ENCODE measurements around the gene UMOD. TPM values are rescaled to one million over a fixed set of nuclear protein-coding genes. Genes with fewer than 3 reads are reported as not detected.

Gene UMOD
- total RNA-seq, 1 experiment from 2014 or later, result not detected

GRCh38 chr16:20298452-20298851 lies 54.1 kb downstream of the UMOD start:
- ChIA-PET POLR2A (ENCODE audit: unreplicated experiment) (no interaction called here), CTCF (no interaction called here)
- H3K27me3 ChIP-seq (ENCODE audit: low read length), result no peaks in the 10 kb centered on the region
- no peaks in the 10 kb centered on the region for H4K20me1 ChIP-seq (ENCODE audit: low read length)
- intact Hi-C loops (cut with micrococcal nuclease), result no loop called here
- no peaks in the 10 kb centered on the region for H3K4me1 ChIP-seq (ENCODE audit: insufficient read depth, low read length)
- TF ChIP-seq CTCF (conservative IDR thresholded peaks at IDR 0.05; ENCODE audit: low read depth, low read length), result no peak
- no peak for TF ChIP-seq EZH2 (IDR thresholded peaks at IDR 0.05; ENCODE audit: low read length, unreplicated experiment)
- no peak for TF ChIP-seq EZH2phosphoT487 (IDR thresholded peaks at IDR 0.05; ENCODE audit: borderline replicate concordance, low read length)
- no peak overlapping the region for H3K4me3 ChIP-seq (ENCODE audit: low read length)
- no peak overlapping the region for H3K4me2 ChIP-seq (ENCODE audit: low read length)
- H3K9me2 ChIP-seq (replicated peaks; ENCODE audit: low read length), result no peaks in the 10 kb centered on the region
- H3K9me3 ChIP-seq (ENCODE audit: low read length), result no peaks in the 10 kb centered on the region
- no peaks in the 10 kb centered on the region for H3K79me2 ChIP-seq (ENCODE audit: low read length)
- no peaks in the 10 kb centered on the region for H3K36me3 ChIP-seq (ENCODE audit: low read depth, low read length)
- no TSS peak for BruUV-seq (replicated peaks)
- no peaks in the 10 kb centered on the region for H3F3A ChIP-seq (ENCODE audit: low read length, unreplicated experiment)
- H2AFZ ChIP-seq (ENCODE audit: low read length), result no peak overlapping the region
- no peak overlapping the region for H3K27ac ChIP-seq (ENCODE audit: low read length)
- DNase-seq (no peak), ATAC-seq (no peak)
- H3K9ac ChIP-seq (ENCODE audit: low read length), result no peak overlapping the region

DNA sequence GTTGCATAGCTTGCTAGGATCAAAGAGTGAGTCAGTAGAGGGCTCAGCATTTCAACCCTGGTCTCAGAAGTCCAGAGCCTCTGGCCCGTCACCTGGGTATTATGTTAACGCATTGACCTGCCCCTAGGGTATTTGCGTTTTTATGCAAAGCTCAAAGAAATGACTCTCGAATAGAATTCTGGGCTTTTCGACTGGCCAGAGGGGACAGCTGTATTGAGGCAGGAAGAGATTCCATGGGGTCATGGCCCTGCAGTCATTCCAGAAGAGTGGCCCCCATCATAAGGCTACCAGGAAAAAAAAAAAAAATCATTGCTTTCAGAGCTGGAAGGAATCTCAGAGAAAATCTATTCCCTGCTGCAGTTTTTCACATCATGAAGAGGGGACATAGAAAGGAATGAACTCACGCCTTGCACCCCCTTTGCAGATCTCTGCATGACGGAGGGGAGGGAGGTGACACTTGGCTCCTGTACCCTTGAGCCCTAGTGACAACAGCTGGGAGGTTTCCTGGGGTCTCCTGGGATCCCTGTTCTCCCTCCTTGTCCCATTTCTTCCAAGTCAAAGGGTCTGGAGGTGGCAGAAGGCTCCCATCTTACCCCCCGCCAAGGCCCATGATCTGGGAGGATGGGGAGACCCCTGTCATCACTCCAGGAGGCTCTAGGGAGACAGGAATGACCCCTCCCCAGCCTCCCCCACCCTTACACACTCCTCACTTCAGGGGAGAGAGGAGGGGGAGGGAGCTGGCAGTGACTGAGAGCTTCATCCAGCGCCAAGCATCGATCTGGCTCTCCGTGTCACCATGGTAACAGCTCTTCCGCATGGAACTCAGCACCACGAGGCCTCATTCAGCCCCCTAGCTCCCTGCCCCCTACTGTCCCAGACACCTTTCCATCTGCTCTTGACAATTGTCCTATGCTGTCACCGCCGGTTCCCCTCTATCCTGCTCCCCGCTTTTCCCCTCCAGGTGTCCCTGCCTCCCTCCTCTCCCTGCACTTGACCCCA lies 61.0 kb downstream of the UMOD start:
- intact Hi-C loops (cut with micrococcal nuclease), result no loop called here
- no peaks in the 10 kb centered on the region for H3K36me3 ChIP-seq (ENCODE audit: low read depth, low read length)
- H4K20me1 ChIP-seq (ENCODE audit: low read length), result no peaks in the 10 kb centered on the region
- no peak for DNase-seq
- no peak overlapping the region for H3K4me3 ChIP-seq (ENCODE audit: low read length)
- no peak overlapping the region for H2AFZ ChIP-seq (ENCODE audit: low read length)
- no peaks in the 10 kb centered on the region for H3K4me1 ChIP-seq (ENCODE audit: insufficient read depth, low read length)
- no TSS peak for BruUV-seq (replicated peaks)
- H3K9me3 ChIP-seq (ENCODE audit: low read length), result no peaks in the 10 kb centered on the region
- H3K27ac ChIP-seq (ENCODE audit: low read length), result no peak overlapping the region
- CTCF ChIA-PET, result no interaction called here
- TF ChIP-seq EZH2phosphoT487 (IDR thresholded peaks at IDR 0.05; ENCODE audit: borderline replicate concordance, low read length) (no peak), EZH2 (IDR thresholded peaks at IDR 0.05; ENCODE audit: low read length, unreplicated experiment) (no peak), CTCF (conservative IDR thresholded peaks at IDR 0.05; ENCODE audit: low read depth, low read length) (no peak)
- H3F3A ChIP-seq (ENCODE audit: low read length, unreplicated experiment), result no peaks in the 10 kb centered on the region
- POLR2A ChIA-PET (ENCODE audit: unreplicated experiment), result no interaction called here
- H3K9ac ChIP-seq (ENCODE audit: low read length), result no peak overlapping the region
- 0 out of 2 replicates have a peak, but pooled peaks cover 3% of the 10 kb centered on the region for H3K27me3 ChIP-seq (ENCODE audit: low read length)
- ATAC-seq, result no peak
- H3K9me2 ChIP-seq (replicated peaks; ENCODE audit: low read length), result no peaks in the 10 kb centered on the region
- H3K4me2 ChIP-seq (ENCODE audit: low read length), result no peak overlapping the region
- H3K79me2 ChIP-seq (ENCODE audit: low read length), result no peaks in the 10 kb centered on the region

- no peak overlapping the region for H3K4me2 ChIP-seq (ENCODE audit: low read length)
- H3K9me3 ChIP-seq (ENCODE audit: low read length), result no peaks in the 10 kb centered on the region
- H3K9me2 ChIP-seq (replicated peaks; ENCODE audit: low read length), result no peaks in the 10 kb centered on the region
- H2AFZ ChIP-seq (ENCODE audit: low read length), result no peak overlapping the region
- DNase-seq (no peak), ATAC-seq (no peak)
- no peaks in the 10 kb centered on the region for H3K79me2 ChIP-seq (ENCODE audit: low read length)
- H3F3A ChIP-seq (ENCODE audit: low read length, unreplicated experiment), result no peaks in the 10 kb centered on the region
- H4K20me1 ChIP-seq (ENCODE audit: low read length), result no peaks in the 10 kb centered on the region
- H3K4me1 ChIP-seq (ENCODE audit: insufficient read depth, low read length), result no peaks in the 10 kb centered on the region
- ChIA-PET POLR2A (ENCODE audit: unreplicated experiment) (no interaction called here), CTCF (no interaction called here)
- 0 out of 2 replicates have a peak, but pooled peaks cover 3% of the 10 kb centered on the region for H3K27me3 ChIP-seq (ENCODE audit: low read length)
- TF ChIP-seq CTCF (conservative IDR thresholded peaks at IDR 0.05; ENCODE audit: low read depth, low read length), result no peak
- no peak for TF ChIP-seq EZH2 (IDR thresholded peaks at IDR 0.05; ENCODE audit: low read length, unreplicated experiment)
- no peak for TF ChIP-seq EZH2phosphoT487 (IDR thresholded peaks at IDR 0.05; ENCODE audit: borderline replicate concordance, low read length)
- H3K4me3 ChIP-seq (ENCODE audit: low read length), result no peak overlapping the region
- intact Hi-C loops (cut with micrococcal nuclease), result no loop called here
- no peak overlapping the region for H3K27ac ChIP-seq (ENCODE audit: low read length)
- no peak overlapping the region for H3K9ac ChIP-seq (ENCODE audit: low read length)
- no TSS peak for BruUV-seq (replicated peaks)
- no peaks in the 10 kb centered on the region for H3K36me3 ChIP-seq (ENCODE audit: low read depth, low read length)
Measured at GRCh38 chr16:20289571-20289970, 62.9 kb downstream of the UMOD start.
